AG09319 (cell line): Measurements from ENCODE around the gene PHETA1.

Experiments
- DNase-seq: peaks from one replicate; pipeline ENCODE4 v3.0.0-alpha.2; 2010; ENCODE audit warnings: low read depth; ENCODE audit errors: extremely low read depth
- CTCF ChIP-seq: IDR thresholded peaks from 2 replicates; pipeline ENCODE4 v1.5.1; 2011; ENCODE audit warnings: low read depth, mild to moderate bottlenecking, inconsistent platforms, low read length, moderate library complexity

Gene PHETA1

DNA sequence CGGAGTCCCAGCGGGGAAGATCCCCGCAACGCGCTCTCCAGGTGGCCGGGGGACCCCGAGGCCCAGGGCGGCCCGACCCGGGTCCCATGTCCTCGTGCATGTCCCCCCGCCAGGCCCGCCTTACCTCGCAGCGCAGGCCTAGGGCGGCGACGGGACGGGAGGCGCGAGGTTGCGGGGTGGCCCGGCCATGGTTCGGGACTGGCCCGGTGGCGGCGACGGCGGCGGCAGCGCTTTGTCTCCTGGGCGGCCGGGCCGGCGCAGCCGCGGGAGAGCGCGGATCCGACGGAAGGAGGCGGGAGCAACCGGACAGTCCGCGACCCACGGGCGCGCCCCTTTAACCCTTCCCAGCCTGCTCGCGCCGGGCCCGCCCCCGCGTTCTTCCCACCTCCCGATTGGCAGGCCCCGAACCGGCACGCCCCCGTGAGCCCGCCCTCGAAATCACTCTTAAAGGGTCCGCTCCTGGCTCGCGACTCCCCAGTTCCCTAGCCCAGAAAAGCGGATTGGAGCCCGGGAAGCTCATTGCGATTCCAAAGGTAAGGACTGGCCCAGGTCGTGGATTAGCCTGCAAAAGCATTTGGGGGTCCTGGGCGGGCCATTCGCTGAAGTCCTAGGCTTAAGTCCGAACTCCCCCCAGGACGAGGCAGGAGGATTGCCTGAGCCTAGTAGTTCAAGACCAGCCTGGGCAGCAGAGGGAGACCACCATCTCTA lies at the start of gene PHETA1:
TSS of gene PHETA1 (minus strand) at position 308 of the 708 bp plus-strand sequence. CDS start 5,668 bp downstream, outside the sequence.
- peak; percentile 69 for DNase-seq
- TF ChIP-seq CTCF = no peak

- DNase-seq = no peak
- TF ChIP-seq CTCF = no peak
Observed at GRCh38 chr12:111418594-111418880, 49.6 kb upstream of the PHETA1 start.

DNA sequence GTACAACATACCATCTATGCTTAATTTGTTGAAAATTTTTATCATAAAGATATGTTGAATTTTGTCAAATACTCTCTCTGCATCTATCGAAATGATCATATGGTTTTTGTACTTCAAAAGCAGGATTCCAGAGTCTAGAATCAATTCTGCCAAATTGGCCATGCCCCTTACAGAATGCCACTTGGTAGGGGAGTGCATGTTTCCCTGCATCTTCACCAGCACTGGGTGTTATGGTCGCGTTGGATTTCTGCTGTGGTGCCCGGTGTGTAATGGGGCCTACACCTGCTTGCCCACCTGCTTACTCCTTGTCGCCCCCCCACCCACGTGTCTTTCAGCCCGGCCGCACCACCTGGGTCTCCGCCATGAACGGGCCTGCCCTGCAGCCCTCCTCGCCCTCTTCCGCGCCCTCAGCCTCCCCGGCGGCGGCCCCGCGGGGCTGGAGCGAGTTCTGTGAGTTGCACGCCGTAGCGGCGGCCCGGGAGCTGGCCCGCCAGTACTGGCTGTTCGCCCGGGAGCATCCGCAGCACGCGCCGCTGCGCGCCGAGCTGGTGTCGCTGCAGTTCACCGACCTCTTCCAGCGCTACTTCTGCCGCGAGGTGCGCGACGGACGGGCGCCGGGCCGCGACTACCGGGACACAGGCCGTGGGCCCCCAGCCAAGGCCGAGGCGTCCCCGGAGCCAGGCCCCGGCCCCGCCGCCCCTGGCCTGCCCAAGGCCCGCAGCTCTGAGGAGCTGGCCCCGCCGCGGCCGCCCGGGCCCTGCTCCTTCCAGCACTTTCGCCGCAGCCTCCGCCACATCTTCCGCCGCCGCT lies 49.1 kb upstream of the PHETA1 start:
- no peak for TF ChIP-seq CTCF

DNA sequence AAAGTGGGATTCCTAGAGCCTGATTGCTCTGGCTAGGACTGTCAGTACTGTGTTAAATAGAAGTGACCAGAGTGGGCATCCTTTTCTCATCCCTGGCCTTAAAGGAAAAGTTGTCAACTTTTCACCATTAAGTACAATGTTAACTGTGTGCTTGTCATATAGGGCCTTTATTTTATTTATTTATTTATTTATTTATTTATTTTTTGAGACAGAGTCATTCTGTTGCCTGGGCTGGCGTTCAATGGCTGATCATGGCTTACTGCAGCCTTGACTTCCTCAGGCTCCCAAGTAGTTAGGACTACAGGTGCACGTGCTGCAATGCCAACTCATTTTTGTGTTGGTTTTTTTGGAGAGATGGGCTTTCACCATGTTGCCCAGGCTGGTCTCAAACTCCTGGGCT lies 48.4 kb upstream of the PHETA1 start:
- DNase-seq = no peak
- no peak for TF ChIP-seq CTCF

More for the DNA sequence above, 49.1 kb upstream of the PHETA1 start:
- no peak for DNase-seq

GRCh38 chr12:111414711-111415252 lies 45.9 kb upstream of the PHETA1 start:
- TF ChIP-seq CTCF = no peak
- no peak for DNase-seq

DNA sequence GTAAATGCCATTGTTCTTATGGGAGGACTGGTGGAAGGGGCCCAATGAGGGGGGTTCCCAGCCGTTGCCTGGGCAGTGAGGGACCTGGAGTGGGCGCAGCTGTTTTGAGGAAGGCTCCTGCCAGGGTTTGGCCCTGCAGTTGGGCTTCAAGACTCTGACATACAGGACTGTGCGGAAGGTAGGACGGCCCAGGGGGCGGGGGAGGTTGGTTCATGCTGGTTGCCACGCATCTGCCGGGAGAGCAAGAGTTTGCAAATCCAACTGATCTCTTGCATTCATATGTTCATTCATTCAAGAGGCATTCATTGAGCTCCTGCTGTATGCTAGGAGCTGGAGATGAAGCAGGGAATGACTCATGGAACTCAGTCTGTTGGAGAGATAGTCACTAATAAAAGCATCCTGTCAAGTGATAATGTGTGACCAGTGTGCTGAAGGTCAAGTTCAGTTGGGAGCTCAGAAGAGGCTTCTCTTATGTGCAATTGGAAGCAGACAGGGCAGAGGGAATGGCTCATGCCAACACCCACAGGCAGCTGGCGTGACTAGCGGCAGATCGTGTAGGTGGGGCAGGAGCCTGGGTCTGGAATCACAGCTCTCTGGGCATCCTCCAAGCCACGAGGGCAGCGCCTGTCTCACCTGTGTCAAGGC lies 44.7 kb upstream of the PHETA1 start:
- no peak for TF ChIP-seq CTCF
- no peak for DNase-seq
